ENCODE measurements around the gene RAB5IF.
"Not testable (repeated sequence)": the region's sequence is repeated elsewhere in the genome, so short reads cannot be mapped to it uniquely, and the experiment has no call there.

Gene RAB5IF

DNA sequence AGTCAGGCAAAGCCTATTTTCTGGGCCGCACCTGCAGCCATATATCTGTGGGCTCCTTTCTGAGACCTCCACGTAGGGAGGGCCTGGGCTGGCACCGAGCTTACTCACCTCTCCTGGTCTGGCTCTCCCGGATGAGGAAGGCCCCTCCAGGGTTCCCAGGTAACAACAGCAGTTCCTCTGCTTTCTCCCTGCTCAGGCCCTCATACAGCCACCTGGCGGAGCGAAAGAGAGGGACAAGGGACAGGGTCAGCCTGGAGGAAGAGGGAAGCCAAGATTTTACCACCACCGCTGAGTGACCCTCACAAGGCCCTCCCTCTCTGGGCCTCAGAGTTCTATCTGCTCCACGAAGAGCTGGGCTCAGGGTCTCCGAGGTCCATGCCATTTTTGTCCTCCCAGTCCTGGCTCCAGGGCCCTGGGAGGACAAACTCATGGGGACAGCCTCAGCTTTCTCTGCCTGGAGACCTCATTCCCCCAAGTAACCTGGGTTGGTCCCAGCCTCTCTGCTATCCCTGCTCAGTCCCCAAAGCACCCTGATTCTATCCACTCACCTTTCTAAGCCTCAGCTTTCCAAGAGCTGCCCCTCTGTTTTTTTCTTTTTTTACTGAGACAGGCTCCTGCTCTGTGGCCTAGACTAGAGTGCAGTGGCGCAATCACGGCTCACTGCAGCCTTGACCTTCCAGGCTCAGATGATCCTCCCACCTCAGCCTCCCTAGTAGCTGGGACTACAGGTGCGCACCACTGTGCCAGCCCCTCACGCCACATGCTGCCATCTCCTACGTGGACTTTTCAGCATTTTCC, 27.1 kb downstream of the RAB5IF start:
- WGBS (ENCODE audit: extremely low coverage, insufficient coverage, insufficient read length), result no CpG with 5 or more reads among the region's 14 CpGs
- H3K18ac ChIP-seq (ENCODE audit: low read length), result no peak overlapping the region
- no peaks in the 10 kb centered on the region for H3K79me2 ChIP-seq (ENCODE audit: control insufficient read depth, insufficient read depth, low read length, poor library complexity)
- no peaks in the 10 kb centered on the region for H3K4me1 ChIP-seq (ENCODE audit: control insufficient read depth in 1 of 2, insufficient read depth in 2 of 2, low read length in 2 of 2)
- no peak overlapping the region for H2AK5ac ChIP-seq (ENCODE audit: low read length)
- H3K36me3 ChIP-seq (ENCODE audit: control insufficient read depth in 1 of 2, insufficient read depth in 2 of 2, low read length in 2 of 2), result no peaks in the 10 kb centered on the region
- no peak overlapping the region for H2BK120ac ChIP-seq (ENCODE audit: insufficient read depth, low read length, poor library complexity)
- no peaks in the 10 kb centered on the region for H3K79me1 ChIP-seq (ENCODE audit: low read length)
- no peak overlapping the region for H3K9ac ChIP-seq (ENCODE audit: low read length)
- no peak overlapping the region for H2BK5ac ChIP-seq (ENCODE audit: low read depth, low read length, poor library complexity)
- H2AFZ ChIP-seq (ENCODE audit: insufficient read depth, low read length, poor library complexity), result no peak overlapping the region
- no peak overlapping the region for H3K23ac ChIP-seq (ENCODE audit: low read length)
- no peak overlapping the region for H3K14ac ChIP-seq (ENCODE audit: low read length)
- H3K4me2 ChIP-seq (ENCODE audit: low read length), result no peak overlapping the region
- H4K12ac ChIP-seq (ENCODE audit: low read depth, low read length), result no peak overlapping the region
- H3K4me3 ChIP-seq (ENCODE audit: low read depth, low read length), result no peak overlapping the region
- no peak overlapping the region for H4K91ac ChIP-seq (ENCODE audit: low read depth, low read length)
- no peak overlapping the region for H3K4ac ChIP-seq (ENCODE audit: low read depth, low read length)
- no peak for DNase-seq
- H3K9me3 ChIP-seq (ENCODE audit: insufficient read depth, low read depth, low read length), result peaks cover 2% of the 10 kb centered on the region
- no peak overlapping the region for H3K27ac ChIP-seq (ENCODE audit: low read depth, low read length)
- H2BK12ac ChIP-seq (ENCODE audit: low read length), result no peak overlapping the region
- no peak overlapping the region for H4K8ac ChIP-seq (ENCODE audit: low read depth, low read length)
- no peaks in the 10 kb centered on the region for H3K27me3 ChIP-seq (ENCODE audit: insufficient read depth, low read length)

DNA sequence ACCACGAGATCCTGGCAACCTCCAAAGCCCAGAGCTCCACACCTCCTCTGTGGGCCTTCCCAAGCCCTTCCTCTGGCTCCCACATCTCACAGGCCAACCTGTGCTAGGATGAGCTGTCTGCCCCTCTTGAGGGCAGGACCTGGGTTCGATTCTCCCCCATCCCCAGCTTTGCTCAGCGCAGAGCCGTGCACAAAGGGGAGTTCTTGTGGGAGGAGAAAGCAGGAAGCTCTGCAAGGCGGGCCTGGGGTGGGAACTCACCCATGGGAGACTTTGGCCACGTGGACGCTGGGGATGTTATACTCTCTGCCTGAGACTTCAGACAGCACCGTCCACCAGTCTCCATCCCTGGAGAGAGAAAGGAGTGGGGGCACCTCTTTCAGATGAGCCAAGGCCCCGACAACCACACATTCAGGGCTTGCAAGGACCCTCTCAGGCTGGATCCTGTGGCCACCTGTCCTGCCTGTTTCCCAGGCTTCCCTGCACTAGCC, 27.8 kb downstream of the RAB5IF start:
- H2AK5ac ChIP-seq (ENCODE audit: low read length), result no peak overlapping the region
- H2BK120ac ChIP-seq (ENCODE audit: insufficient read depth, low read length, poor library complexity), result no peak overlapping the region
- H3K27ac ChIP-seq (ENCODE audit: low read depth, low read length), result no peak overlapping the region
- no CpG with 5 or more reads among the region's 9 CpGs for WGBS (ENCODE audit: extremely low coverage, insufficient coverage, insufficient read length)
- H3K23ac ChIP-seq (ENCODE audit: low read length), result no peak overlapping the region
- no peak overlapping the region for H3K4me3 ChIP-seq (ENCODE audit: low read depth, low read length)
- DNase-seq, result no peak
- H3K9ac ChIP-seq (ENCODE audit: low read length), result no peak overlapping the region
- no peak overlapping the region for H4K91ac ChIP-seq (ENCODE audit: low read depth, low read length)
- H3K4ac ChIP-seq (ENCODE audit: low read depth, low read length), result no peak overlapping the region
- no peaks in the 10 kb centered on the region for H3K79me2 ChIP-seq (ENCODE audit: control insufficient read depth, insufficient read depth, low read length, poor library complexity)
- H3K27me3 ChIP-seq (ENCODE audit: insufficient read depth, low read length), result no peaks in the 10 kb centered on the region
- H3K79me1 ChIP-seq (ENCODE audit: low read length), result no peaks in the 10 kb centered on the region
- no peak overlapping the region for H4K8ac ChIP-seq (ENCODE audit: low read depth, low read length)
- H3K9me3 ChIP-seq (ENCODE audit: insufficient read depth, low read depth, low read length), result peaks cover 2% of the 10 kb centered on the region
- no peak overlapping the region for H3K14ac ChIP-seq (ENCODE audit: low read length)
- no peaks in the 10 kb centered on the region for H3K36me3 ChIP-seq (ENCODE audit: control insufficient read depth in 1 of 2, insufficient read depth in 2 of 2, low read length in 2 of 2)
- H3K18ac ChIP-seq (ENCODE audit: low read length), result no peak overlapping the region
- H3K4me2 ChIP-seq (ENCODE audit: low read length), result no peak overlapping the region
- no peak overlapping the region for H2BK5ac ChIP-seq (ENCODE audit: low read depth, low read length, poor library complexity)
- no peaks in the 10 kb centered on the region for H3K4me1 ChIP-seq (ENCODE audit: control insufficient read depth in 1 of 2, insufficient read depth in 2 of 2, low read length in 2 of 2)
- no peak overlapping the region for H4K12ac ChIP-seq (ENCODE audit: low read depth, low read length)
- no peak overlapping the region for H2AFZ ChIP-seq (ENCODE audit: insufficient read depth, low read length, poor library complexity)
- no peak overlapping the region for H2BK12ac ChIP-seq (ENCODE audit: low read length)

DNA sequence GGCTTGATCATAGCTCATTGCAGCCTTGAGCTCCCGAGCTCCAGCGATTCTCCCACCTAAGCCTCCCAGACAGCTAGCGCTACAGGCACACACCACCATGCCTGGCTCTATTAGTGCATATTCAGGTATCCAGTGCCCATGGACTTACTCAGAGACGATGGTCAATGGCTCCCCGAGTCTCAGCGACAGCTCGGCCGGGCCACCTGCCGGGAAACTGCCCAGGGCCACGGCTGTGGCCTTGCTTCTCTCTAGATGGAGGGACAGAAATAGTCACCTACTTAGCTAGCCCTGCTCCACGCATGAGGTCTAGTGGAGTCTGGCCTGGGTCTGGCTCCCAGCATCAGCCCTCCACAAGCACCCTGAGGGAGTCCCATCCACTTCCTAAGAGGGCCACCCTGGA, 28.8 kb downstream of the RAB5IF start:
- no peak overlapping the region for H4K12ac ChIP-seq (ENCODE audit: low read depth, low read length)
- H3K4me2 ChIP-seq (ENCODE audit: low read length), result no peak overlapping the region
- no peaks in the 10 kb centered on the region for H3K4me1 ChIP-seq (ENCODE audit: control insufficient read depth in 1 of 2, insufficient read depth in 2 of 2, low read length in 2 of 2)
- DNase-seq, result no peak
- no peak overlapping the region for H2AK5ac ChIP-seq (ENCODE audit: low read length)
- H3K4me3 ChIP-seq (ENCODE audit: low read depth, low read length), result no peak overlapping the region
- H2BK120ac ChIP-seq (ENCODE audit: insufficient read depth, low read length, poor library complexity), result no peak overlapping the region
- H3K79me2 ChIP-seq (ENCODE audit: control insufficient read depth, insufficient read depth, low read length, poor library complexity), result no peaks in the 10 kb centered on the region
- H3K18ac ChIP-seq (ENCODE audit: low read length), result no peak overlapping the region
- H4K8ac ChIP-seq (ENCODE audit: low read depth, low read length), result no peak overlapping the region
- WGBS (ENCODE audit: extremely low coverage, insufficient coverage, insufficient read length), result no CpG with 5 or more reads among the region's 11 CpGs
- no peak overlapping the region for H2BK5ac ChIP-seq (ENCODE audit: low read depth, low read length, poor library complexity)
- peaks cover 2% of the 10 kb centered on the region for H3K9me3 ChIP-seq (ENCODE audit: insufficient read depth, low read depth, low read length)
- H3K9ac ChIP-seq (ENCODE audit: low read length), result no peak overlapping the region
- no peak overlapping the region for H4K91ac ChIP-seq (ENCODE audit: low read depth, low read length)
- no peak overlapping the region for H3K27ac ChIP-seq (ENCODE audit: low read depth, low read length)
- H3K4ac ChIP-seq (ENCODE audit: low read depth, low read length), result no peak overlapping the region
- no peak overlapping the region for H2AFZ ChIP-seq (ENCODE audit: insufficient read depth, low read length, poor library complexity)
- no peaks in the 10 kb centered on the region for H3K79me1 ChIP-seq (ENCODE audit: low read length)
- H3K23ac ChIP-seq (ENCODE audit: low read length), result no peak overlapping the region
- no peaks in the 10 kb centered on the region for H3K36me3 ChIP-seq (ENCODE audit: control insufficient read depth in 1 of 2, insufficient read depth in 2 of 2, low read length in 2 of 2)
- H3K14ac ChIP-seq (ENCODE audit: low read length), result no peak overlapping the region
- H2BK12ac ChIP-seq (ENCODE audit: low read length), result no peak overlapping the region
- H3K27me3 ChIP-seq (ENCODE audit: insufficient read depth, low read length), result no peaks in the 10 kb centered on the region

DNA sequence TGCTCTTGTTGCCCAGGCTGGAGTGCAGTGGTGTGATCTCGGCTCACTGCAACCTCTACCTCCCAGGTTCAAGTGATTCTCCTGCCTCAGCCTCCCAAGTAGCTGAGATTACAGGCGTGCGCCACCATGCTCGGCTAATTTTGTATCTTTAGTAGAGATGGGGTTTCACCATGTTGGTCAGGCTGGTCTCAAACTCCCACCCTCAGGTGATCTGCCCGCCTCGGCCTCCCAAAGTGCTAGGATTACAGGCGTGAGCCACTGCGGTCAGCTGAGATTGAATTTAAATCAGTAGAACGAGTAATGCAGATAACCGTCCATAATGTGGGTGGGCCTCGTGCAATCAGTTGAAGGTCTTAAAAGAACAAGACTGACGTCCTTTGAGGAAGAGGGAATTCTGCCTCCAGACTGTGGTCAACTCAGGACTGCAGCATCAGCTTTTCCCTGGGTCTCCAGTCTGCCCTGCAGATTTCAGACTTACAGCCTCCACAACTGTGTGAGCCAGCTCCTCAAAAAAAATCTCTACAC, 33.4 kb downstream of the RAB5IF start:
- H3K9ac ChIP-seq (ENCODE audit: low read length); H2AK5ac ChIP-seq (ENCODE audit: low read length); H3K4me3 ChIP-seq (ENCODE audit: low read depth, low read length); H4K91ac ChIP-seq (ENCODE audit: low read depth, low read length); H3K4me2 ChIP-seq (ENCODE audit: low read length); H2AFZ ChIP-seq (ENCODE audit: insufficient read depth, low read length, poor library complexity); H3K27me3 ChIP-seq (ENCODE audit: insufficient read depth, low read length); H3K36me3 ChIP-seq (ENCODE audit: control insufficient read depth in 1 of 2, insufficient read depth in 2 of 2, low read length in 2 of 2); H3K4me1 ChIP-seq (ENCODE audit: control insufficient read depth in 1 of 2, insufficient read depth in 2 of 2, low read length in 2 of 2); H3K27ac ChIP-seq (ENCODE audit: low read depth, low read length); H2BK120ac ChIP-seq (ENCODE audit: insufficient read depth, low read length, poor library complexity); H2BK5ac ChIP-seq (ENCODE audit: low read depth, low read length, poor library complexity); H3K79me2 ChIP-seq (ENCODE audit: control insufficient read depth, insufficient read depth, low read length, poor library complexity); H3K14ac ChIP-seq (ENCODE audit: low read length); H4K12ac ChIP-seq (ENCODE audit: low read depth, low read length); H3K79me1 ChIP-seq (ENCODE audit: low read length); H3K18ac ChIP-seq (ENCODE audit: low read length); H3K23ac ChIP-seq (ENCODE audit: low read length); H4K8ac ChIP-seq (ENCODE audit: low read depth, low read length); H3K4ac ChIP-seq (ENCODE audit: low read depth, low read length); DNase-seq; H3K9me3 ChIP-seq (ENCODE audit: insufficient read depth, low read depth, low read length); H2BK12ac ChIP-seq (ENCODE audit: low read length): not testable (repeated sequence)
- WGBS (ENCODE audit: extremely low coverage, insufficient coverage, insufficient read length), result no CpG with 5 or more reads among the region's 12 CpGs
